GM21825 (cell line): Measurements from ENCODE around the gene NT5M.

Experiments used
- ATAC-seq: cut with Tn5 transposase; IDR thresholded peaks from one replicate; pipeline ENCODE4 v1.9.1; 2021; ENCODE audit warnings: mild to moderate bottlenecking, moderate library complexity; ENCODE audit not compliant: unreplicated experiment

The NT5M gene

DNA sequence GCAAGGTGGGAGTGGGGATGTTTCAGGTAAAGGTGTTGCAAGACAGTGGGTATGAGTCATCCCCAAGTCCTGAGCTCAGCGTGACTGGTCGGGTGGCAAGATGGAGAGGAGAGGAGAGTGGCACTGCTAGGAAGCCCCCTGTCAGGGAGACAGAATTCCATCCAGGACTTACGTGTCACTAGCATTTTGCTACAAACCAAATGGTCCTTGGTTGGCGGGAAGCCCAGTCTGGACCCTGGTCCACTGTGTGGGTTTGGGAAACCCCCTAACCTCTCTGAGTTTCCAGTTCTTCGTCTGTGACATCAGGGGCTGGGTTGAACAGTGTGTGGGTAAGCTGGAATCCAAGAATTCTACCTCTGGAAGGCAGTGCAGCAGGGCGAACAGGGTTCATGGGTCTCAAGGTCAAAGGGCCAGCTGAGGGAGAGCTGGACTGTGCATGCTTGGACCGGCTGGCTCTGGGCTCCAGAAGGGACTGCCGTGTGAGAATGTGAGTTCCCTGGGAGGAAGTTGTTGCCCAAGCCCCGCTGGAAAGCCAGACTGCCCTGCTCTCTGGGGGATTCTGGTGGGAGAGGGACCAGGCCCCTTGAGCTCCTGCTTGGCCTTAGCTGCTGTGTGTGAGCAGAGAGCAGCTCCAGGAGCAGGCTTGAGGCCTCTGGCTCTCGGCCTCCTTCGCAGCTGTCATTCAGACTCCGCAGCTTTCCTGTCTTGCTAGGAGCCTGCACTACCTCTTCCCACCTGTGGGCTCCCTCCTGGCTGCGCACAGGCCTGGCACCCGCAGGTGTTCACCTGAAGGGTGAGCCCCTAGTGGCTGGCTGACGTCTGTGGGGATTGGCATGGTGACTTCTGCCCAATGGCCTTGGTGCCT, 84.6 kb downstream of the NT5M start:
- no peak for ATAC-seq

DNA sequence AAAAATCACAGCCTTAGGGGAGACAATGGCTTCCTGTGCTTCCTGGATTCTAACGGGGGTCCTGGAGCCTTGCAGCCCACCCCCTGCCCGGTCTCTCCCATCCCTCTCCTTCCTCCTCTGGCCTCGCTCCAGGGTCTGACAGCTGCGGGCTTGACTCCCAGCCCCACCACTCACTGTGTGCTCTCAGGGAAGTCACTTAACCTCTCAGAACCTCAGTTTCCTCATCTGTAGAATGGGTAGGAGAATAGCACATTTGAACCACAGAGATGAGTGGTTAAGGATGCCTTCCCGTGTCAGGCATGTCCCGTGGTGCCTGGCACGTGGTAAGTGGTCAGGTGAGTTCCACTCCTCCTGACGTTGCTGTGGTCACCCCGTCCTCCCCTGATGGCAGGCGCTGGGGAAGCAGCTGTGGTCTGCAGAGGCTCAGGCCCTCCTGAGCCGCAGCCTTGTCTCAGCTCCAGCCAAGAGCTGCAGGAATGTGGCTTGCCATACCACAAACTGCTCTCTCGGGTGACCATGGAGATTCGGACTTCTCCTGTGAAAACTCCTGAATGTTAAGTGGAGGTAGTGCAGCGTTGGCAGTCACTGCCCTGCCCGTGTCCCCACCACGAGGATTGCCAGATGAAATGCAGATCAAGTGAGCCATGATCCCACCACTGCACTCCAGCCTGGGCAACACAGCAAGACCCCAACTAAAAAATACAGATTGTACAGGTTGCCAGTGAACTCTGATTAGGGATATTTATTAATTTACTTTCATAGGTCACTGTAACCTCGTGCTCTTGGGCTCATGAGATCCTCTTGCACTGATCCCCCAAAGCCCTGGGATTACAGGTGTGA, 85.7 kb downstream of the NT5M start:
- no peak for ATAC-seq

DNA sequence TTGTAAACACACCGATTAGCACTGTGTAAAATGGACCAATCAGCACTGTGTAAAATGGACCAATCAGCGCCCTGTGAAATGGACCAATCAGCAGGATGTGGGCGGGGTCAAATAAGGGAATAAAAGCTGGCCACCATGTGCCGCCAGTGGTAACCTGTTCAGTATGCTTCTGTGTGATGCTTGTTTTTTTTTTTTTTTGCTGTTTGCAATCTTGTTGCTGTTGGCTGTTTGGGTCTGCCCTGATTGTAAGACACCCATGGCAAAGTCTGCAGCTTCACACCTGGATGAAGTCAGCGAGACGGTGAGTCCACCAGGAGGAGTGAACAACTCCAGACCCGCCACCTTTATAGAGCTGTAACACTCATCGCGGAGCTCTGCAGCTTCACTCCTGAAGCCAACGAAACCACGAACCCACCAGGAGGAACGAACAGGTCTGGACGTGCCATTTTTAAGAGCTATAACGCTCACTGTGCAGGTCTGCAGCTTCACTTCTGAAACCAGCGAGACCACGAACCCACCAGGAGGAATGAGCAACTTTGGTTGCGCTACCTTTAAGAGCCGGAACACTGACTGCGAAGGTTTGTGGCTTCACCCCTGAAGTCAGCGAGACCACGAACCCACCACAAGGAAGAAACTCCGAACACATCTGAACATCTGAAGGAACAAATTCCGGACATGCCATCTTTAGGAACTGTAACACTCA, 88.6 kb downstream of the NT5M start:
- no peak for ATAC-seq

DNA sequence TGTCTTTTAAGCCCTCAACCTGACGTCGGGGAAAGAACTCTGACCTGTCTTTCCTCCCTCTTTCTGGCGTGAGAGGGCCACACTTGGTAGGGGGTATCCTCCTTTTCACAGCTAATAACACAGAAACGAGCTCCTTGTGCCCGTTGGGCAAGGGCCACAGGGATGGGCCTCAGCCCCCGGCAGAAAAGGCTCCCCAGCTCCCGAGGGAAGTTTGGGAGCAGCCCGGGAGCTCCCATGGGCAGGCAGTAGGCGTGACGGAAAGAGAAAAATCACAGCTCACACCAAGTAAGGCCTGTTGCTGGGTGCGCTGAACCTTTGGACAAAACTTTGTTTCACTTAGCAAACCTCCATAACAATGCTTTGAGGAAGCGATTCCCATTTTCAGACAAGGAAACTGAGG, 90.8 kb downstream of the NT5M start:
- ATAC-seq, result no peak

DNA sequence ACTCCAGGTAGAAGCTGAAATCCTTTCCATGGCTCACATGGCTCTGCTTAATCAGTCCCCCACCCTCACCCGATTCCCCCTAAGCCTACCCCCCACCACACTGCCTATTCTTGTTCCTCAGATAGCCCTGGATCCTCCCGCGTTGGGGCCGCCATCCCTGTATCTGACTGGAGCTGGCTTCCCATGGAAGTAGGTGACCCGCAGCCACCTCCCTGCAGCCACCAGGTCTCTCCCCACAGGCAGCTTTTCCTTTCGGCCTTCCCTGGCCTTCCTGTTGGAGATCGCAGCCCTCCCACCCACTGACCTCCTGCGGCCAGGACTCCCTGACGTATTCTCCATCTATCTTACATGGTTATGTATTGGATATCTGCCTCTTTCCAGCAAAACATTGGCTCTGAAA, 91.3 kb downstream of the NT5M start:
- no peak for ATAC-seq

DNA sequence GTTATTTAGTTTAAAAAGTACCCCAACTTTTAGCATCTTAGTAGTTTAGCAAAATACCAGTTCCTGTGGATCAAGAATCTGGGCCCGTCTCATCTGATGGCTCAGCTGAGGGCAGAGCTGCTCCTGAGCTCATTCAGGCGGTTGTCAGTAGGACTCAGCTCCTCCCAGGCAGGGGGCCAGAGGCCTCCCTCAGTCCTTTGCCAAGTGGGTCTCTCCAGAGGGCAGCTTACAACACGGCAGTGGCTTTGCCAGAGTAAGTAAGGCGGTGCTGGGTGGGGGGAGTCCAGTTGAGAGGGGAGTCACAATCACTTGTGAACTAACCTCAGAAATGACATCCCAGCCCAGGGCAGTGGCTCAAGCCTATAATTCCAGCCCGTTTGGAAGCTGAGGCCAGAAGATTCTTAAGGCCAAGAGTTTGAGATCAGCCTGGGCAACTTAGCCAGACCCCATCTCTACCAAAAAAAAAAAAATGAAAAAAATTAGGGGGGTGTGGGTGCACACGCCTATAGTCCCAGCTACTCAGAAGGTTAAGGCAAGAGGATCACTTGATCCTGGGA, 92.2 kb downstream of the NT5M start:
- ATAC-seq, result no peak

DNA sequence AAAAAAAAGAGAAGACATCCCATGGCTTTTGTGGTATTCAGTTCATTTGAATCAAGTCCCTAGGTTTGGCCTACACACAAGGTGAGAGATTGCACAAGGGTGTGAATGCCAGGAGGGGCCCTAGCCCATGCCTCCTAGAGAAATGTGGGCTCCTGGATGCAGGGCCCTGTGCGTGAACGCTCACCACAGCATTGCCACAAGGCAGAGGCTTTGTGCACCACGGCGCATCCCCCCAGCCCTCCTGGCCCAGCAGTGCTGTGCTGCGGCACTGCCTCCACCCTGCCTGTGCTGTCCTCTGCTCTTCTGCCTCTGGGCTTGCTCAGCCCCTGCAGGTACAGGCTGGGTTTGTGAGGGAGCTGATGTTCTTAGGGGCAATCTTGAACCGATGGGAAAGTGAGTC, 92.7 kb downstream of the NT5M start:
- ATAC-seq, result no peak
